ENCODE measurements around the gene CD300LF.
A peak's percentile ranks its signal among the peaks of the same experiment; 100 is the strongest.

Gene CD300LF

GRCh38 chr17:74752822-74753401, 40.2 kb upstream of the CD300LF start:
- Histone ChIP-seq H3K4me3 (ENCODE audit: low read depth, low read length) (no peak overlapping the region), H2BK120ac (ENCODE audit: insufficient read depth, low read length, poor library complexity) (peak overlapping the region; percentile 41), H3K27me3 (ENCODE audit: insufficient read depth, low read length) (no peaks in the 10 kb centered on the region), H4K8ac (ENCODE audit: low read depth, low read length) (peak overlapping the region; percentile 36), H4K12ac (ENCODE audit: low read depth, low read length) (no peak overlapping the region), H3K14ac (ENCODE audit: low read length) (no peak overlapping the region), H2AK5ac (ENCODE audit: low read length) (no peak overlapping the region), H3K9me3 (ENCODE audit: insufficient read depth, low read depth, low read length) (no peaks in the 10 kb centered on the region), H2BK12ac (ENCODE audit: low read length) (no peak overlapping the region), H3K9ac (ENCODE audit: low read length) (no peak overlapping the region), H2AFZ (ENCODE audit: insufficient read depth, low read length, poor library complexity) (no peak overlapping the region), H2BK5ac (ENCODE audit: low read depth, low read length, poor library complexity) (peak overlapping the region; percentile 16), H3K4ac (ENCODE audit: low read depth, low read length) (peak overlapping the region; percentile 43), H3K27ac (ENCODE audit: low read depth, low read length) (peak overlapping the region; percentile 32), H3K23ac (ENCODE audit: low read length) (no peak overlapping the region), H4K91ac (ENCODE audit: low read depth, low read length) (peak overlapping the region; percentile 56), H3K4me2 (ENCODE audit: low read length) (no peak overlapping the region), H3K79me1 (ENCODE audit: low read length) (peaks cover 6% of the 10 kb centered on the region), H3K36me3 (ENCODE audit: control insufficient read depth in 1 of 2, insufficient read depth in 2 of 2, low read length in 2 of 2) (no peaks in the 10 kb centered on the region), H3K79me2 (ENCODE audit: control insufficient read depth, insufficient read depth, low read length, poor library complexity) (peaks cover 30% of the 10 kb centered on the region), H3K18ac (ENCODE audit: low read length) (no peak overlapping the region), H3K4me1 (ENCODE audit: control insufficient read depth in 1 of 2, insufficient read depth in 2 of 2, low read length in 2 of 2) (peaks cover 22 to 33% of the 10 kb centered on the region in 2 experiments)
- DNase-seq = no peak
- no CpG with 5 or more reads among the region's 7 CpGs for WGBS (ENCODE audit: extremely low coverage, insufficient coverage, insufficient read length)

DNA sequence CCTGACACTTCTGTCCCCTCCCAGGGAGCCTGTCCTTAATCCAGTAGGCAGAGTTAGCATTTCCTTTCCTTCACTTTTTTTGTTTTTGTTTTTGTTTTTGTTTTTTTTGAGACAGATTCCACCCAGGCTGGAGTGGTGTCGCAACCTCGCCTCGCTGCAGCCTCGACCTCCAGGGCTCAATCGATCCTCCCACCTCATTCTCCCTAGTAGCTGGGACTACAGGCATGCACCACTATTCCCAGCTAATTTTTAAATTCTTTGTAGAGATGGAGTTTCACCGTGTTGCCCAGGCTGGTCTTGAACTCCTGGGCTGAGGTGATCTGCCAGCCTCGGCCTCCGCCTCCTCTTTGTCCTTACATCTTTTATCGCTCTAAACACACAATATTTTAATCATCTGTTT, 39.7 kb upstream of the CD300LF start:
- H4K91ac ChIP-seq (ENCODE audit: low read depth, low read length) = no peak overlapping the region
- no peaks in the 10 kb centered on the region for H3K9me3 ChIP-seq (ENCODE audit: insufficient read depth, low read depth, low read length)
- peak overlapping the region; percentile 6 for H3K4ac ChIP-seq (ENCODE audit: low read depth, low read length)
- no peak overlapping the region for H3K9ac ChIP-seq (ENCODE audit: low read length)
- no peak overlapping the region for H3K27ac ChIP-seq (ENCODE audit: low read depth, low read length)
- no peak overlapping the region for H3K14ac ChIP-seq (ENCODE audit: low read length)
- no peak overlapping the region for H2AK5ac ChIP-seq (ENCODE audit: low read length)
- H3K18ac ChIP-seq (ENCODE audit: low read length) = no peak overlapping the region
- H3K23ac ChIP-seq (ENCODE audit: low read length) = no peak overlapping the region
- peaks cover 11% of the 10 kb centered on the region for H3K79me1 ChIP-seq (ENCODE audit: low read length)
- no peak for DNase-seq
- H2BK5ac ChIP-seq (ENCODE audit: low read depth, low read length, poor library complexity) = no peak overlapping the region
- H2BK120ac ChIP-seq (ENCODE audit: insufficient read depth, low read length, poor library complexity) = no peak overlapping the region
- no peak overlapping the region for H3K4me2 ChIP-seq (ENCODE audit: low read length)
- peaks cover 23 to 33% of the 10 kb centered on the region in 2 experiments for H3K4me1 ChIP-seq (ENCODE audit: control insufficient read depth in 1 of 2, insufficient read depth in 2 of 2, low read length in 2 of 2)
- peaks cover 26% of the 10 kb centered on the region for H3K79me2 ChIP-seq (ENCODE audit: control insufficient read depth, insufficient read depth, low read length, poor library complexity)
- no peaks in the 10 kb centered on the region for H3K36me3 ChIP-seq (ENCODE audit: control insufficient read depth in 1 of 2, insufficient read depth in 2 of 2, low read length in 2 of 2)
- WGBS (ENCODE audit: extremely low coverage, insufficient coverage, insufficient read length) = 100% methylated on average over 1 of the region's 9 CpGs
- H3K4me3 ChIP-seq (ENCODE audit: low read depth, low read length) = no peak overlapping the region
- H4K8ac ChIP-seq (ENCODE audit: low read depth, low read length) = no peak overlapping the region
- no peaks in the 10 kb centered on the region for H3K27me3 ChIP-seq (ENCODE audit: insufficient read depth, low read length)
- no peak overlapping the region for H2BK12ac ChIP-seq (ENCODE audit: low read length)
- no peak overlapping the region for H2AFZ ChIP-seq (ENCODE audit: insufficient read depth, low read length, poor library complexity)
- H4K12ac ChIP-seq (ENCODE audit: low read depth, low read length) = no peak overlapping the region

GRCh38 chr17:74750327-74751069, 37.8 kb upstream of the CD300LF start:
- DNase-seq = no peak
- Histone ChIP-seq H4K8ac (ENCODE audit: low read depth, low read length) (no peak overlapping the region), H3K27me3 (ENCODE audit: insufficient read depth, low read length) (no peaks in the 10 kb centered on the region), H3K9me3 (ENCODE audit: insufficient read depth, low read depth, low read length) (no peaks in the 10 kb centered on the region), H3K14ac (ENCODE audit: low read length) (peak overlapping the region; percentile 40), H4K91ac (ENCODE audit: low read depth, low read length) (no peak overlapping the region), H3K4me2 (ENCODE audit: low read length) (peak overlapping the region; percentile 80), H3K79me2 (ENCODE audit: control insufficient read depth, insufficient read depth, low read length, poor library complexity) (peaks cover 25% of the 10 kb centered on the region), H3K27ac (ENCODE audit: low read depth, low read length) (no peak overlapping the region), H2BK12ac (ENCODE audit: low read length) (peak overlapping the region; percentile 20), H3K4me3 (ENCODE audit: low read depth, low read length) (no peak overlapping the region), H3K18ac (ENCODE audit: low read length) (peak overlapping the region; percentile 11), H2BK5ac (ENCODE audit: low read depth, low read length, poor library complexity) (peak overlapping the region; percentile 22), H3K4ac (ENCODE audit: low read depth, low read length) (peak overlapping the region; percentile 95), H4K12ac (ENCODE audit: low read depth, low read length) (no peak overlapping the region), H3K9ac (ENCODE audit: low read length) (no peak overlapping the region), H3K4me1 (ENCODE audit: control insufficient read depth in 1 of 2, insufficient read depth in 2 of 2, low read length in 2 of 2) (peaks cover 35 to 46% of the 10 kb centered on the region in 2 experiments), H3K36me3 (ENCODE audit: control insufficient read depth in 1 of 2, insufficient read depth in 2 of 2, low read length in 2 of 2) (no peaks in the 10 kb centered on the region), H2AFZ (ENCODE audit: insufficient read depth, low read length, poor library complexity) (peak overlapping the region; percentile 4), H3K23ac (ENCODE audit: low read length) (no peak overlapping the region), H2BK120ac (ENCODE audit: insufficient read depth, low read length, poor library complexity) (no peak overlapping the region), H3K79me1 (ENCODE audit: low read length) (peaks cover 11% of the 10 kb centered on the region), H2AK5ac (ENCODE audit: low read length) (no peak overlapping the region)
- WGBS (ENCODE audit: extremely low coverage, insufficient coverage, insufficient read length) = no CpG with 5 or more reads among the region's 13 CpGs

- WGBS (ENCODE audit: extremely low coverage, insufficient coverage, insufficient read length) = no CpG with 5 or more reads among the region's 6 CpGs
- H3K27ac ChIP-seq (ENCODE audit: low read depth, low read length) = no peak overlapping the region
Measured at GRCh38 chr17:74750039-74750326, 37.3 kb upstream of the CD300LF start.

More at GRCh38 chr17:74750039-74750326, 37.3 kb upstream of the CD300LF start:
- no peak overlapping the region for H2AK5ac ChIP-seq (ENCODE audit: low read length)
- DNase-seq = no peak
- H3K79me2 ChIP-seq (ENCODE audit: control insufficient read depth, insufficient read depth, low read length, poor library complexity) = peaks cover 20% of the 10 kb centered on the region
- H3K14ac ChIP-seq (ENCODE audit: low read length) = peak overlapping the region; percentile 40
- peak overlapping the region; percentile 20 for H2BK12ac ChIP-seq (ENCODE audit: low read length)
- H2BK5ac ChIP-seq (ENCODE audit: low read depth, low read length, poor library complexity) = peak overlapping the region; percentile 22
- H2AFZ ChIP-seq (ENCODE audit: insufficient read depth, low read length, poor library complexity) = peak overlapping the region; percentile 4
- H3K27me3 ChIP-seq (ENCODE audit: insufficient read depth, low read length) = no peaks in the 10 kb centered on the region
- no peak overlapping the region for H3K9ac ChIP-seq (ENCODE audit: low read length)
- no peaks in the 10 kb centered on the region for H3K9me3 ChIP-seq (ENCODE audit: insufficient read depth, low read depth, low read length)
- no peaks in the 10 kb centered on the region for H3K36me3 ChIP-seq (ENCODE audit: control insufficient read depth in 1 of 2, insufficient read depth in 2 of 2, low read length in 2 of 2)
- H4K91ac ChIP-seq (ENCODE audit: low read depth, low read length) = no peak overlapping the region
- no peak overlapping the region for H3K23ac ChIP-seq (ENCODE audit: low read length)
- H2BK120ac ChIP-seq (ENCODE audit: insufficient read depth, low read length, poor library complexity) = no peak overlapping the region
- H3K79me1 ChIP-seq (ENCODE audit: low read length) = peaks cover 11% of the 10 kb centered on the region
- peak overlapping the region; percentile 95 for H3K4ac ChIP-seq (ENCODE audit: low read depth, low read length)
- peak overlapping the region; percentile 11 for H3K18ac ChIP-seq (ENCODE audit: low read length)
- peaks cover 39 to 48% of the 10 kb centered on the region in 2 experiments for H3K4me1 ChIP-seq (ENCODE audit: control insufficient read depth in 1 of 2, insufficient read depth in 2 of 2, low read length in 2 of 2)
- H3K4me2 ChIP-seq (ENCODE audit: low read length) = peak overlapping the region; percentile 80
- H4K12ac ChIP-seq (ENCODE audit: low read depth, low read length) = no peak overlapping the region
- H4K8ac ChIP-seq (ENCODE audit: low read depth, low read length) = no peak overlapping the region
- H3K4me3 ChIP-seq (ENCODE audit: low read depth, low read length) = no peak overlapping the region

All from trophoblast cell (in vitro differentiated cells and primary cell).